T-cell (primary cell): ENCODE data around the gene TMED9. TPM values are rescaled to one million over a fixed set of nuclear protein-coding genes. Genes with fewer than 3 reads are reported as not detected.
A peak's percentile ranks its signal among the peaks of the same experiment; 100 is the strongest.

Experiments used
- ATAC-seq, 4 experiments: fragments of 200-7000 bp in 3 of 4; fragments of 150-1000 bp in 1 of 4; cut with Tn5 transposase; replicated peaks in 1 of 4; 1 replicate in 3 of 4; 2 replicates in 1 of 4; pipeline ENCODE4 v1.10.0; 2021; ENCODE audit warnings: moderate library complexity in 3 of 4, mild to moderate bottlenecking in 2 of 4, moderate number of reproducible peaks in 1 of 4
- CTCF ChIA-PET, 2 donors: fragments of 300-600 bp; sonication (Branson Sonifier 250); formaldehyde crosslinking; loops; one replicate each; lab custom pipeline; 2022; ENCODE audit warnings: antibody characterized with exemption in 2 of 2; lab: Charles Lee
- POLR2A ChIA-PET, 2 donors: fragments of 300-600 bp; sonication (Branson Sonifier 250); formaldehyde crosslinking; loops; one replicate each; lab custom pipeline; 2022; ENCODE audit warnings: antibody characterized with exemption in 2 of 2; lab: Charles Lee
- DNase-seq, 35 experiments: peaks; one replicate each; pipeline versions ENCODE4 v3.0.0 to v3.0.0-alpha.2; 2013 to 2023
- H3K27ac ChIP-seq: one replicate; pipeline ENCODE4 v1.5.1; 2013; ENCODE audit warnings: low read length
- H3K27me3 ChIP-seq, 2 experiments: replicated peaks in 1 of 2; 1 replicate in 1 of 2; 2 replicates in 1 of 2; pipeline versions ENCODE4 v1.6.1 to v1.7.0; 2013; ENCODE audit warnings: low read length in 1 of 2, mixed read lengths in 1 of 2; ENCODE audit not compliant: control insufficient read depth in 2 of 2, insufficient read depth in 2 of 2; ENCODE audit errors: extremely low read depth in 1 of 2
- H3K36me3 ChIP-seq, 2 donors: 1 replicate in 1 of 2; 2 replicates in 1 of 2; pipeline versions ENCODE4 v1.6.1 to v1.7.0; 2013; ENCODE audit warnings: low read length in 1 of 2; ENCODE audit not compliant: control insufficient read depth in 2 of 2, insufficient read depth in 1 of 2; ENCODE audit errors: extremely low read depth in 1 of 2
- H3K4me1 ChIP-seq, 2 experiments: 1 replicate in 1 of 2; 2 replicates in 1 of 2; pipeline versions ENCODE4 v1.6.1 to v1.7.0; 2013; ENCODE audit warnings: low read length in 2 of 2, mixed read lengths in 1 of 2; ENCODE audit not compliant: insufficient read depth in 2 of 2, control insufficient read depth in 1 of 2; ENCODE audit errors: extremely low read depth in 1 of 2
- H3K4me3 ChIP-seq, 2 donors: 1 replicate in 1 of 2; 2 replicates in 1 of 2; pipeline versions ENCODE4 v1.5.1 to v1.7.0; 2013; ENCODE audit warnings: mild to moderate bottlenecking in 2 of 2, low read length in 1 of 2, moderate library complexity in 1 of 2; ENCODE audit not compliant: control insufficient read depth in 1 of 2; ENCODE audit errors: extremely low read depth in 1 of 2
- H3K9me3 ChIP-seq: 2 replicates; pipeline ENCODE4 v1.7.0; 2013
- H3K27ac Mint-ChIP-seq, 2 donors: one replicate each; pipeline ENCODE4 v1.8.0; 2020 to 2021; ENCODE audit warnings: mild to moderate bottlenecking in 2 of 2, mixed read lengths in 2 of 2
- H3K27me3 Mint-ChIP-seq, 2 donors: one replicate each; pipeline ENCODE4 v1.8.0; 2021 to 2022; ENCODE audit warnings: mixed read lengths in 2 of 2
- H3K36me3 Mint-ChIP-seq: one replicate; pipeline ENCODE4 v1.8.0; 2021; ENCODE audit warnings: mixed read lengths
- H3K4me1 Mint-ChIP-seq, 3 donors: one replicate each; pipeline ENCODE4 v1.8.0; 2020 to 2022; ENCODE audit warnings: mixed read lengths in 3 of 3, mild to moderate bottlenecking in 1 of 3
- H3K4me3 Mint-ChIP-seq, 3 donors: one replicate each; pipeline ENCODE4 v1.8.0; 2020 to 2022; ENCODE audit warnings: mild to moderate bottlenecking in 3 of 3, mixed read lengths in 3 of 3, moderate library complexity in 3 of 3
- H3K9me3 Mint-ChIP-seq, 3 donors: one replicate each; pipeline ENCODE4 v1.8.0; 2020 to 2022; ENCODE audit warnings: mixed read lengths in 3 of 3
- WGBS: methylation state at CpG from one replicate; pipeline ENCODE4 v1.1.5; 2013; ENCODE audit warnings: missing lambda C conversion rate; ENCODE audit not compliant: insufficient coverage; 5-methylcytosine and 5-hydroxymethylcytosine counted together
- total RNA-seq, 35 experiments: library from RNA in 6 of 35; stranded (reverse) in 6 of 35; fragments of 120-200 nt in 1 of 35; gene quantifications; one replicate each; pipeline versions ENCODE4 v1.2.1 to v1.2.4 and lab custom pipeline; 2013 to 2026

TMED9 gene
- total RNA-seq, 5 donors from 2014 or later (not counting 1 experiment from before 2014, with no cell fraction given) = 51.2 to 96.1 (median 84.8) TPM

DNA sequence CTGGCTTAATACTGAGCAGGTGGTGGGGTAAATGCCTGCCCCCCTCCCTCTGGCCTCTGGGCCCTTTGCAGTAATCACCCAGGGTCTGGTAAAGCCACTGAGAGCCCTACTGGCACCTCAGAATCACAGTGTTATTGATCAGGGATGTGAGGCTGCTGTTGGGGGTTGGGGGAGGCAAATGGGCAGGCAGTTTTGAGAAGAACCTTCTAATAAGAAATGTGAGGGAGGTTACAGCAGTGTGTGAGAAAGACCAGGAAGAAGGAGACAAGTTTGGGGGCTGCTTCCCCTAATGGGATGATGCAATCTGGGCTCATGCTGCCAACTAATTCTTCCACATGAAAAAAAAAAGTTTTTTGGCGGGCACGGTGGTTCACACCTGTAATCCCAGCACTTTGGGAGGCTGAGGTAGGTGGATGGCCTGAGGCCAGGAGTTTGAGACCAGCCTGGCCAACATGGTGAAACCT lies 4.8 kb downstream of the TMED9 start:
- Mint-ChIP-seq H3K9me3 (no peaks in the 10 kb centered on the region), H3K27ac (no peak overlapping the region), H3K36me3 (peaks cover 23% of the 10 kb centered on the region), H3K4me1 (peaks cover 41 to 49% (median 48%) of the 10 kb centered on the region in 3 donors), H3K4me3 (no peak overlapping the region), H3K27me3 (no peaks in the 10 kb centered on the region)
- DNase-seq = no peak
- ChIA-PET CTCF (no interaction called here), POLR2A (interaction anchor here in 1 of 2 donors (0.7 kb wide), 1 partner anchor 452 kb away, joined by 8 read pairs; no protein-coding TSS in a partner anchor)
- H3K27ac ChIP-seq = no peak overlapping the region
- ATAC-seq = no peak
- no peaks in the 10 kb centered on the region for H3K9me3 ChIP-seq
- H3K4me3 ChIP-seq = no peak overlapping the region
- no peaks in the 10 kb centered on the region for H3K27me3 ChIP-seq
- no CpG with 5 or more reads among the region's 2 CpGs for WGBS
- H3K36me3 ChIP-seq = peaks cover 0 to 36% of the 10 kb centered on the region in 2 donors
- H3K4me1 ChIP-seq = peaks cover 0 to 43% of the 10 kb centered on the region in 2 experiments

DNA sequence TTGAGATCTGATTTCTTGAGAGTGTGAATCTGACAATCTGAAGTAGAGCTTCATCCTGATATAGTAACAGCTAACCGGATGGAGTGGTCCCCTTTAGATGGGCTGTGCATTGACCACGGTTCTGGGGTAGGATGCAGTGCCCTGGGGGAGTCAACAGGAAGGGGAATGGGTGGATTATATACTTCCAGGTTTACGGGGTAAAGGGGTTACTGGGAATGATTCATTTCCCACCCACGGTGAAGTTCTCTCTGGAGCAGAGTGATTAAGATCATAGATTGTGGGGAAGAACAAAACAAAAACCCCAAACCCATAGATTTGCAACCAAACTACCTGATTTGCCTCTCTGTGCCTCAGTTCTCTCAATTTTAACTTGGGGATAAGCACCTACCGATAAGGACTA lies 6.5 kb downstream of the TMED9 start:
- H3K27ac ChIP-seq = no peak overlapping the region
- H3K27me3 ChIP-seq = no peaks in the 10 kb centered on the region
- H3K4me1 Mint-ChIP-seq = peaks cover 37 to 44% (median 38%) of the 10 kb centered on the region in 3 donors
- H3K4me3 Mint-ChIP-seq = peak overlapping the region; percentile 76 to 92 (median 79)
- H3K4me3 ChIP-seq = no peak overlapping the region
- CTCF ChIA-PET = no interaction called here
- ATAC-seq (no peak), DNase-seq (no peak)
- H3K27me3 Mint-ChIP-seq = no peaks in the 10 kb centered on the region
- POLR2A ChIA-PET = no interaction called here
- WGBS = 80% methylated on average over 1 of the region's 5 CpGs
- peak overlapping the region in 1 of 2 donors; percentile 15 for H3K27ac Mint-ChIP-seq
- H3K9me3 Mint-ChIP-seq = no peaks in the 10 kb centered on the region
- H3K36me3 ChIP-seq = peaks cover 0 to 35% of the 10 kb centered on the region in 2 donors
- H3K4me1 ChIP-seq = peaks cover 0 to 29% of the 10 kb centered on the region in 2 experiments
- H3K36me3 Mint-ChIP-seq = peaks cover 19% of the 10 kb centered on the region
- no peaks in the 10 kb centered on the region for H3K9me3 ChIP-seq

DNA sequence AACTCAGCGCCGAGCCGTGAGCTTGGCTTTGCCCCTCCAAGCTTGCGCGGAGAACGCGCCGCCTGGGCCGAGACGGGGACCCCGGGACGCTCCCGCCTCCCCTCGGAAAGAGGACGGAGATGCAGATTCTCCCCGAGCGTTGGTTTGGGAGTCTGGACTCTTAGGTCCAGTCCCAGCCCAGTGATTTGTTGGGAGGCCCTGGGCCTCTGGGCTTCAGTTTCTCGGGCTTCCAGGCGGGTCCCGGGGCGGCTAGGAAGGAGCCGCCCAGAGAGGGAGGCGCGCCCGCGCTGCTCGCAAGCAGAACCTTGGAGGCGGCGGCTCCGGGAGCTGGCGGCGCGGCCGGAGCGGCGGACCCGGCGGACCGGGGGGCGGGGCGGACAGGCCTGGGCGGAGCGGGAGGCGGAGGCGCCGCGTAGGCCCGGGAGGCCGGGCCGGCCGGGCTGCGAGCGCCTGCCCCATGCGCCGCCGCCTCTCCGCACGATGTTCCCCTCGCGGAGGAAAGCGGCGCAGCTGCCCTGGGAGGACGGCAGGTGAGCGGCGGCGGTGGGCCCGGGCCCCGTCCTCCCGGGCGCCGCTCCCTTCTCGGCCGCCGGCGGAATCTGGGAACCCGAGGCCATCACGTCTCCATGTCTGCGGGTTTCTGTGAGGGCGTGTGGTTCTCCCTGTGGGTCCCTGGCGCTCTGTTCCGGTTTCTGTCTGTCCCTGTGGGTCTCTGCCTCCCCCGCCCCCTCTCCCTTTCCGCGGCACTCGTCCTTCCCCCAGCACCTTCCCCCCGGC lies 7.9 kb downstream of the TMED9 start, which contains the start of gene B4GALT7:
B4GALT7 (plus strand) TSS at position 402 of the 777 bp plus-strand sequence; CDS start at position 481, 79 bp downstream.
- CTCF ChIA-PET = no interaction called here
- under 1% methylated on average over 82 of the region's 86 CpGs for WGBS
- peak within 1 kb of the TSS; percentile 65 for H3K27ac ChIP-seq
- peaks cover 0 to 21% of the 10 kb centered on the region in 2 donors for H3K36me3 ChIP-seq
- POLR2A ChIA-PET = interaction anchor here in 1 of 2 donors (0.6 to 0.7 kb wide), 2 partner anchors 11 to 29 kb away, joined by 3 to 4 read pairs; no protein-coding TSS in a partner anchor
- no peaks in the 10 kb centered on the region for H3K9me3 Mint-ChIP-seq
- H3K27me3 ChIP-seq = no peaks in the 10 kb centered on the region
- peak within 1 kb of the TSS; percentile 86 to 96 for H3K27ac Mint-ChIP-seq
- no peaks in the 10 kb centered on the region for H3K27me3 Mint-ChIP-seq
- peak within 1 kb of the TSS; percentile 74 to 88 for H3K4me3 ChIP-seq
- ATAC-seq (peak; percentile 89 to 95 (median 93)), DNase-seq (peak; percentile 47 to 91 (median 70))
- H3K4me1 Mint-ChIP-seq = peaks cover 30 to 41% (median 33%) of the 10 kb centered on the region in 3 donors
- peak within 1 kb of the TSS; percentile 92 to 96 (median 92) for H3K4me3 Mint-ChIP-seq
- H3K36me3 Mint-ChIP-seq = peaks cover 9% of the 10 kb centered on the region
- H3K4me1 ChIP-seq = peaks cover 0 to 22% of the 10 kb centered on the region in 2 experiments
- no peaks in the 10 kb centered on the region for H3K9me3 ChIP-seq

DNA sequence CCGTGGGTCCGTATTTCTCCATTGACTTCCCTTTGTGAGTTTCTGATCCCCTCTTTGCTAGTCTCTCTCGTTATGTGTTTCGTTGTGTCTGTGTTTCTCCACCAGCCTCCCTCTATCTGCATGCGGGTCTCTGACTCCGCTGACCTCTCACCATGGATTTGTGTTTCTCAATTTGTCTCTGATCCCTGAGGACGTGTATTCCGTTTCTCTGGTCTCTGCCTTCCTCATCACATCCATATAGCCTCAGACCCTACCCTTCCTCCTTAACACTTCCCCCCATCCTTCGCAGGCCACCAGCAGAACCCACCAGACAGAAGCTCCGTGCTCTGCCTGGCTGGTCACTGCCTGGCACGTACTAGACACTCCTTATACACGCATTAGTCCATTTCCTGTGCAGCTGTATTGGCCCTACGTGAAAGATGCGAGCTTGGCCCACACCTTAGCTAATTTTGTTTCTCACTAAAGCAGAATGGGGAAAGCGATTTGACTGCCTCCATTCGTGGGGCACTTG lies 8.6 kb downstream of the TMED9 start:
- peaks cover 0 to 22% of the 10 kb centered on the region in 2 experiments for H3K4me1 ChIP-seq
- Mint-ChIP-seq H3K27me3 (no peaks in the 10 kb centered on the region), H3K27ac (peak overlapping the region; percentile 86 to 96), H3K36me3 (peaks cover 9% of the 10 kb centered on the region), H3K9me3 (no peaks in the 10 kb centered on the region), H3K4me1 (peaks cover 32 to 44% (median 39%) of the 10 kb centered on the region in 3 donors), H3K4me3 (peak overlapping the region; percentile 92 to 96 (median 92))
- CTCF ChIA-PET = no interaction called here
- H3K27ac ChIP-seq = peak overlapping the region; percentile 55
- H3K4me3 ChIP-seq = peak overlapping the region; percentile 21 to 88
- H3K9me3 ChIP-seq = no peaks in the 10 kb centered on the region
- POLR2A ChIA-PET = no interaction called here
- no peaks in the 10 kb centered on the region for H3K27me3 ChIP-seq
- DNase-seq (peak in 2 of 35 experiments; percentile 15 to 27), ATAC-seq (no peak)
- WGBS = 7% methylated on average over 11 of the region's 16 CpGs
- H3K36me3 ChIP-seq = peaks cover 0 to 14% of the 10 kb centered on the region in 2 donors

DNA sequence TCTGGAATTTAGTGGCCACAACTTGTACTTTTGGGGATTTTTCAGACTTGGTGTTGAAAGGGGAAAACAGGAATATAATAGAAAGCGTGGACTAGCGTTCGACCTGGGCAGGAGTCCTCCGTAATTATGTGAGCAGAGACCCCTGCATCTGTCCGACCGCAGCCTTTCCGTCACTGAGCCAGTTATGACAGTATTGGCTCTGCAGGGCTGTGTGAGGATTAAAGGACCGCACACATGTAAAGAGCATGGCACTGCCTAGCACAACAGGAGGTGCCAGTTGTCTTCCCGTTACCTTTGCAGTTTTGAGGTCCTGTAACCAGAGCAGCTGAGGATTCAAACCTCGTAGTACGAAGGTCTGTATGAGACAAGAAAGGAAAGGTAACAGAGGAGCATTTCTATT lies 9.1 kb downstream of the TMED9 start:
- DNase-seq (no peak), ATAC-seq (no peak)
- Mint-ChIP-seq H3K27ac (peak overlapping the region; percentile 86 to 96), H3K27me3 (no peaks in the 10 kb centered on the region), H3K9me3 (no peaks in the 10 kb centered on the region), H3K4me1 (peaks cover 32 to 46% (median 44%) of the 10 kb centered on the region in 3 donors), H3K36me3 (peaks cover 6% of the 10 kb centered on the region), H3K4me3 (peak overlapping the region; percentile 92 to 96 (median 92))
- Histone ChIP-seq H3K9me3 (no peaks in the 10 kb centered on the region), H3K4me3 (peak overlapping the region in 1 of 2 donors; percentile 88), H3K36me3 (peaks cover 0 to 9% of the 10 kb centered on the region in 2 donors), H3K4me1 (peaks cover 0 to 22% of the 10 kb centered on the region in 2 experiments), H3K27ac (peak overlapping the region; percentile 55), H3K27me3 (no peaks in the 10 kb centered on the region)
- 99% methylated on average over 11 of the region's 11 CpGs for WGBS
- POLR2A ChIA-PET = interaction anchor here in 1 of 2 donors (1.0 kb wide), 1 partner anchor 8 kb away, joined by 3 read pairs; no protein-coding TSS in a partner anchor
- CTCF ChIA-PET = no interaction called here
